H1 (cell line): ENCODE data around the gene GFRA3. TPM values are rescaled to one million over a fixed set of nuclear protein-coding genes. Genes with fewer than 3 reads are reported as not detected.

Experiments used
- CTCF ChIA-PET: fragments of 300-600 bp; sonication (Branson Sonifier 250); formaldehyde crosslinking; loops from one replicate; lab custom pipeline; 2021; ENCODE audit not compliant: partially characterized antibody; lab: Charles Lee
- POLR2A ChIA-PET: fragments of 300-600 bp; sonication (Branson Sonifier 250); formaldehyde crosslinking; loops from one replicate; lab custom pipeline; 2021; ENCODE audit warnings: inconsistent platforms; ENCODE audit not compliant: partially characterized antibody; lab: Charles Lee
- DNase-seq, 2 experiments: peaks; one replicate each; pipeline versions ENCODE4 v3.0.0 to v3.0.0-alpha.2; 2010 to 2022; ENCODE audit warnings: low spot score in 2 of 2, low read depth in 1 of 2, mixed read lengths in 1 of 2
- FAIRE-seq: peaks from 2 replicates; lab custom pipeline; 2011; peaks lifted over from hg19 to GRCh38; lab: Jason Lieb, UNC
- H2AFZ ChIP-seq: 2 replicates; pipeline ENCODE4 v1.8.1; 2012; ENCODE audit warnings: low read length, inconsistent platforms
- H2AK5ac ChIP-seq: 2 replicates; pipeline ENCODE4 v1.6.1; 2013; ENCODE audit warnings: low read depth, low read length
- H2BK120ac ChIP-seq: replicated peaks from 2 replicates; pipeline ENCODE3; 2013; ENCODE audit warnings: low read depth, low read length, inconsistent platforms
- H2BK12ac ChIP-seq: 2 replicates; pipeline ENCODE4 v1.6.1; 2013; ENCODE audit warnings: low read depth, low read length
- H2BK15ac ChIP-seq: 2 replicates; pipeline ENCODE4 v1.6.1; 2013; ENCODE audit warnings: low read length
- H2BK20ac ChIP-seq: 2 replicates; pipeline ENCODE4 v1.6.1; 2013; ENCODE audit warnings: low read length
- H2BK5ac ChIP-seq: 2 replicates; pipeline ENCODE4 v1.6.1; 2013; ENCODE audit warnings: low read depth, low read length
- H3K14ac ChIP-seq: 2 replicates; pipeline ENCODE4 v1.6.1; 2013; ENCODE audit warnings: inconsistent platforms; ENCODE audit not compliant: insufficient read length
- H3K18ac ChIP-seq: 2 replicates; pipeline ENCODE4 v1.6.1; 2013; ENCODE audit warnings: low read length; ENCODE audit errors: extremely low read depth
- H3K23ac ChIP-seq: 2 replicates; pipeline ENCODE4 v1.6.1; 2013; ENCODE audit warnings: inconsistent platforms; ENCODE audit not compliant: insufficient read length
- H3K23me2 ChIP-seq: 2 replicates; pipeline ENCODE4 v1.6.1; 2013; ENCODE audit warnings: low read depth, low read length
- H3K27ac ChIP-seq: 2 replicates; pipeline ENCODE4 v1.6.1; 2011; ENCODE audit warnings: low read depth, low read length, inconsistent platforms
- H3K27me3 ChIP-seq, 4 experiments: replicated peaks in 1 of 4; 1 replicate in 1 of 4; 2 replicates in 3 of 4; pipeline versions ENCODE4 v1.6.1 to v1.8.1; 2011 to 2013; ENCODE audit warnings: low read length in 3 of 4, mild to moderate bottlenecking in 3 of 4, inconsistent platforms in 2 of 4, mixed read lengths in 2 of 4, moderate library complexity in 1 of 4; ENCODE audit not compliant: control insufficient read depth in 3 of 4, insufficient read depth in 3 of 4; ENCODE audit errors: extremely low read depth in 1 of 4
- H3K36me3 ChIP-seq, 4 experiments: 2 replicates each; pipeline versions ENCODE4 v1.6.1 to v1.8.1; 2011 to 2013; ENCODE audit warnings: mild to moderate bottlenecking in 4 of 4, low read length in 3 of 4, moderate library complexity in 2 of 4, control low read depth in 1 of 4, inconsistent platforms in 1 of 4; ENCODE audit not compliant: insufficient read depth in 4 of 4, control insufficient read depth in 2 of 4
- H3K4ac ChIP-seq: replicated peaks from 2 replicates; pipeline ENCODE3; 2013; ENCODE audit warnings: low read length, low read depth, mixed read lengths, inconsistent platforms; ENCODE audit not compliant: insufficient read length
- H3K4me1 ChIP-seq, 4 experiments: replicated peaks in 1 of 4; 1 replicate in 1 of 4; 2 replicates in 3 of 4; pipeline versions ENCODE4 v1.6.1 to v1.8.1; 2011 to 2013; ENCODE audit warnings: low read length in 3 of 4, inconsistent platforms in 2 of 4, mixed read lengths in 1 of 4; ENCODE audit not compliant: insufficient read depth in 4 of 4, control insufficient read depth in 3 of 4
- H3K4me2 ChIP-seq, 2 experiments: 2 replicates each; pipeline versions ENCODE4 v1.6.1 to v1.8.1; 2011 to 2013; ENCODE audit warnings: low read depth in 2 of 2, low read length in 2 of 2, control low read depth in 1 of 2, inconsistent platforms in 1 of 2, mild to moderate bottlenecking in 1 of 2; ENCODE audit not compliant: insufficient read depth in 1 of 2
- H3K4me3 ChIP-seq, 4 experiments: fragments of 200-600, 300-600 bp in 1 of 4; sonication (generic), shearing (Covaris generic), sonication (Bioruptor Twin) in 1 of 4; 2 replicates each; pipeline versions ENCODE4 v1.5.1 to v1.8.1; 2011 to 2016; ENCODE audit warnings: low read length in 4 of 4, low read depth in 3 of 4, control low read depth in 2 of 4, inconsistent platforms in 2 of 4, mild to moderate bottlenecking in 2 of 4, mixed read lengths in 1 of 4, moderate library complexity in 1 of 4; ENCODE audit not compliant: insufficient read depth in 2 of 4; ENCODE audit errors: extremely low read depth in 1 of 4
- H3K56ac ChIP-seq: replicated peaks from 2 replicates; pipeline ENCODE3; 2013; ENCODE audit warnings: low read depth, mild to moderate bottlenecking, mixed read lengths, low read length, inconsistent platforms; ENCODE audit not compliant: insufficient read length
- H3K79me1 ChIP-seq: 2 replicates; pipeline ENCODE4 v1.6.1; 2013; ENCODE audit warnings: low read depth, low read length, control low read depth
- H3K79me2 ChIP-seq, 2 experiments: 2 replicates each; pipeline versions ENCODE4 v1.6.1 to v1.8.1; 2012 to 2013; ENCODE audit warnings: low read length in 2 of 2, mild to moderate bottlenecking in 2 of 2, inconsistent platforms in 1 of 2; ENCODE audit not compliant: insufficient read depth in 2 of 2, control insufficient read depth in 1 of 2
- H3K9ac ChIP-seq, 4 experiments: replicated peaks in 1 of 4; 1 replicate in 1 of 4; 2 replicates in 3 of 4; pipeline versions ENCODE4 v1.6.1 to v1.8.1; 2011 to 2013; ENCODE audit warnings: low read depth in 3 of 4, low read length in 3 of 4, control low read depth in 2 of 4, mild to moderate bottlenecking in 2 of 4, moderate library complexity in 2 of 4, inconsistent platforms in 1 of 4; ENCODE audit errors: extremely low read depth in 1 of 4
- H3K9me3 ChIP-seq, 2 experiments: 2 replicates each; pipeline versions ENCODE4 v1.6.1 to v1.8.1; 2012 to 2013; ENCODE audit warnings: mild to moderate bottlenecking in 2 of 2, moderate library complexity in 2 of 2, control low read depth in 1 of 2, inconsistent platforms in 1 of 2, low read depth in 1 of 2, low read length in 1 of 2, mixed read lengths in 1 of 2; ENCODE audit not compliant: insufficient read depth in 2 of 2
- H4K20me1 ChIP-seq, 2 experiments: replicated peaks in 1 of 2; 2 replicates each; pipeline versions ENCODE3 to v1.8.1; 2011 to 2013; ENCODE audit warnings: inconsistent platforms in 2 of 2, low read length in 2 of 2, mild to moderate bottlenecking in 1 of 2; ENCODE audit not compliant: insufficient read depth in 2 of 2, control insufficient read depth in 1 of 2
- H4K5ac ChIP-seq: 2 replicates; pipeline ENCODE4 v1.6.1; 2013; ENCODE audit warnings: low read length, low read depth, mixed read lengths, inconsistent platforms; ENCODE audit not compliant: insufficient read length
- H4K8ac ChIP-seq: 2 replicates; pipeline ENCODE4 v1.8.0; 2013; ENCODE audit warnings: mild to moderate bottlenecking, moderate library complexity, low read length, inconsistent platforms; ENCODE audit not compliant: insufficient read depth; ENCODE audit errors: extremely low read depth
- H4K91ac ChIP-seq: replicated peaks from 2 replicates; pipeline ENCODE3; 2013; ENCODE audit warnings: low read length, mixed read lengths, inconsistent platforms; ENCODE audit not compliant: insufficient read length
- E2F6 ChIP-seq: IDR thresholded peaks from 2 replicates; pipeline ENCODE4 v1.6.1; 2012; ENCODE audit warnings: inconsistent platforms
- SIN3A ChIP-seq, 2 experiments: IDR thresholded peaks in 1 of 2; conservative IDR thresholded peaks in 1 of 2; 2 replicates each; pipeline ENCODE4 v1.6.1; 2011 to 2012; ENCODE audit warnings: low read length in 2 of 2, improper control_type of control experiment in 1 of 2, low read depth in 1 of 2, mild to moderate bottlenecking in 1 of 2
- SP1 ChIP-seq: IDR thresholded peaks from 2 replicates; pipeline ENCODE4 v1.6.1; 2011; ENCODE audit warnings: low read depth, low read length
- WGBS, 2 experiments: shearing (Covaris generic) in 1 of 2; methylation state at CpG; one replicate each; pipeline versions ENCODE4 v1.1.6 to v1.1.7; 2013 to 2015; ENCODE audit warnings: low lambda C conversion rate in 2 of 2, mixed read lengths in 2 of 2, inconsistent platforms in 1 of 2, low coverage in 1 of 2, missing lambda C conversion rate in 1 of 2; ENCODE audit not compliant: insufficient replicate concordance in 2 of 2, insufficient coverage in 1 of 2, insufficient read length in 1 of 2; ENCODE audit errors: extremely low coverage in 1 of 2, missing lambda C conversion rate in 1 of 2; 5-methylcytosine and 5-hydroxymethylcytosine counted together
- polyA plus RNA-seq, 7 experiments: library from polyadenylated mRNA; depleted of rRNA in 3 of 7; stranded (reverse) in 5 of 7; unstranded in 2 of 7; fragments of >200 nt in 5 of 7; fragments of 200-250 nt in 2 of 7; gene quantifications; 1 replicate in 5 of 7; 2 replicates in 1 of 7; 4 replicates in 1 of 7; pipeline versions ENCODE4 v1.2.1 to v1.2.3, GENCODE V29; 2011 to 2013; ENCODE audit warnings: missing spikeins in 2 of 7, mixed read lengths in 2 of 7
- total RNA-seq: library from RNA; stranded (reverse); fragmentation: NEBNext Ultra II Directional; extraction: Animal tissue kit (Norgen Biotek cat#: 25700); gene quantifications from 2 replicates; pipeline ENCODE4 v1.2.1, GENCODE V29; 2021

GFRA3 gene
- total and polyA plus RNA-seq, 2 of the 8 experiments (the other 6 are each of a cell fraction or from before 2014, with no cell fraction given) = 0.88 to 3.4 TPM

GRCh38 chr5:138212828-138213160 is 61.6 kb downstream of the GFRA3 start:
- DNase-seq (no peak), FAIRE-seq (no peak)
- Histone ChIP-seq H2BK5ac (peak overlapping the region; percentile 93), H3K9ac (peak overlapping the region; percentile 95 to 99 (median 97)), H3K23me2 (peaks cover 4% of the 10 kb centered on the region; the same call in 1 of the 2 replicates), H4K91ac (peak overlapping the region; percentile 11), H3K4me2 (peak overlapping the region; percentile 57 to 67), H2AFZ (peak overlapping the region; percentile 80; the same call in 1 of the 2 replicates), H4K5ac (peak overlapping the region; percentile 85), H2BK12ac (0 out of 2 replicates have a peak overlapping the region, but pooled peaks have one; percentile 27), H3K18ac (no peak overlapping the region; the same call in 1 of the 2 replicates), H2BK120ac (peak overlapping the region; percentile 1), H3K79me2 (peaks cover 3 to 46% of the 10 kb centered on the region in 2 experiments), H3K79me1 (peaks cover 7% of the 10 kb centered on the region; the same call in 1 of the 2 replicates), H3K4me1 (peaks cover 0 to 4% (median 0%) of the 10 kb centered on the region in 4 experiments; a peak in 1 of 7 replicates), H3K14ac (no peak overlapping the region), H3K36me3 (peaks cover 0 to 3% (median 0%) of the 10 kb centered on the region in 4 experiments; a peak in 1 of 8 replicates), H3K27ac (peak overlapping the region; percentile 87), H2BK15ac (no peak overlapping the region), H2AK5ac (no peak overlapping the region), H3K27me3 (no peaks in the 10 kb centered on the region), H2BK20ac (no peak overlapping the region), H4K8ac (peak overlapping the region; percentile 98), H3K4ac (peak overlapping the region; percentile 78), H3K4me3 (peak overlapping the region; percentile 86 to 100 (median 92)), H4K20me1 (no peaks in the 10 kb centered on the region), H3K23ac (no peak overlapping the region), H3K56ac (peak overlapping the region; percentile 43), H3K9me3 (no peaks in the 10 kb centered on the region)
- WGBS, 2 experiments = 5% methylated on average over 8 of the region's 8 CpGs; no CpG with 5 or more reads in 1 of the 2 experiments
- CTCF ChIA-PET = interaction anchor here (0.8 to 2.3 kb wide), 8 partner anchors 10 to 141 kb away, joined by 3 to 13 read pairs (median 4); partner anchors contain the start of gene KDM3B
- POLR2A ChIA-PET = interaction anchor here (0.6 to 3.6 kb wide), 27 partner anchors 8 to 249 kb away, joined by 3 to 30 read pairs (median 4); partner anchors contain the start of genes BRD8, CDC25C, FAM53C and KDM3B
- no peak for TF ChIP-seq SP1
- 0 out of 2 replicates have a peak, but pooled peaks have one; percentile 8 for TF ChIP-seq E2F6
- TF ChIP-seq SIN3A (conservative IDR thresholded peaks at IDR 0.05 in 1 of 2, IDR thresholded peaks at IDR 0.05 in 1 of 2; ENCODE audit: low read depth in 1 of 2, low read length in 2 of 2) = 0 out of 4 replicates have a peak, but pooled peaks of 1 of the 2 experiments have one; percentile 38
